SK-N-SH treated with all-trans-retinoic acid at 6 μM for 48 hours (cell line): ENCODE data around the gene ATP5F1B.

Source experiments
- ATAC-seq: fragments of 200-7000 bp; cut with Tn5 transposase; 3 replicates; pipeline ENCODE4 v1.9.1; 2020; ENCODE audit warnings: mild to moderate bottlenecking, moderate library complexity
- ARNTL ChIP-seq: fragments of 450-650 bp; formaldehyde crosslinking; IDR thresholded peaks from 2 replicates; pipeline ENCODE4 v1.5.0; 2020; ENCODE audit warnings: low read depth, mild to moderate bottlenecking, moderate library complexity, borderline replicate concordance
- BACH2 ChIP-seq: fragments of 250-450 bp; sonication (Bioruptor Pico); IDR thresholded peaks from 2 replicates; pipeline ENCODE4 v1.9.0; 2021; ENCODE audit warnings: mild to moderate bottlenecking, borderline replicate concordance
- CSDC2 ChIP-seq: fragments of 250-450 bp; sonication (Bioruptor Pico); IDR thresholded peaks from 2 replicates; pipeline ENCODE4 v1.5.0; 2020; ENCODE audit warnings: mild to moderate bottlenecking, moderate library complexity
- ESRRG ChIP-seq: fragments of 250-450 bp; sonication (Bioruptor Pico); IDR thresholded peaks from 2 replicates; pipeline ENCODE4 v1.6.1; 2021; ENCODE audit warnings: mild to moderate bottlenecking
- GLIS3 ChIP-seq: fragments of 250-450 bp; sonication (Bioruptor Pico); IDR thresholded peaks from 2 replicates; pipeline ENCODE4 v1.5.0; 2020; ENCODE audit warnings: mild to moderate bottlenecking, moderate library complexity
- ISL1 ChIP-seq: fragments of 250-450 bp; sonication (Bioruptor Pico); IDR thresholded peaks from 2 replicates; pipeline ENCODE4 v2.1.2; 2022; ENCODE audit warnings: mild to moderate bottlenecking, moderate library complexity
- OSR1 ChIP-seq: fragments of 250-450 bp; sonication (Bioruptor Pico); IDR thresholded peaks from 2 replicates; pipeline ENCODE4 v1.8.0; 2022; ENCODE audit warnings: moderate library complexity, mild to moderate bottlenecking, inconsistent platforms
- PPARA ChIP-seq: fragments of 250-450 bp; sonication (Bioruptor Pico); IDR thresholded peaks from 2 replicates; pipeline ENCODE4 v1.5.0; 2020; ENCODE audit warnings: mild to moderate bottlenecking, borderline replicate concordance
- RARB ChIP-seq: fragments of 250-450 bp; sonication (Bioruptor Pico); IDR thresholded peaks from 2 replicates; pipeline ENCODE4 v1.8.0; 2021; ENCODE audit warnings: mild to moderate bottlenecking, moderate library complexity
- SNAI2 ChIP-seq: fragments of 250-450 bp; sonication (Bioruptor Pico); IDR thresholded peaks from 2 replicates; pipeline ENCODE4 v1.5.0; 2020; ENCODE audit warnings: mild to moderate bottlenecking, moderate library complexity
- TCF4 ChIP-seq: fragments of 250-450 bp; sonication (Bioruptor Pico); IDR thresholded peaks from 2 replicates; pipeline ENCODE4 v1.8.0; 2021; ENCODE audit warnings: mild to moderate bottlenecking, moderate library complexity, borderline replicate concordance
- TOX ChIP-seq: fragments of 250-450 bp; sonication (Bioruptor Pico); IDR thresholded peaks from 2 replicates; pipeline ENCODE4 v1.8.0; 2021; ENCODE audit warnings: mild to moderate bottlenecking, moderate library complexity, borderline replicate concordance
- ZFP3 ChIP-seq: fragments of 250-450 bp; sonication (Bioruptor Pico); IDR thresholded peaks from 2 replicates; pipeline ENCODE4 v1.5.0; 2020; ENCODE audit warnings: mild to moderate bottlenecking, moderate library complexity
- ZFP30 ChIP-seq: fragments of 450-650 bp; formaldehyde crosslinking; IDR thresholded peaks from 2 replicates; pipeline ENCODE4 v1.5.0; 2022; ENCODE audit warnings: mild to moderate bottlenecking, moderate library complexity
- ZNF565 ChIP-seq: fragments of 450-650 bp; formaldehyde crosslinking; conservative IDR thresholded peaks from 2 replicates; pipeline ENCODE4 v1.5.0; 2020; ENCODE audit warnings: low read depth, mild to moderate bottlenecking, moderate library complexity
- ZNF70 ChIP-seq: fragments of 450-650 bp; formaldehyde crosslinking; IDR thresholded peaks from 2 replicates; pipeline ENCODE4 v1.5.0; 2020; ENCODE audit warnings: mild to moderate bottlenecking, moderate library complexity
- ZNF8 ChIP-seq: fragments of 450-650 bp; formaldehyde crosslinking; IDR thresholded peaks from 2 replicates; pipeline ENCODE4 v1.5.0; 2020; ENCODE audit warnings: mild to moderate bottlenecking, moderate library complexity
- TF ChIP-seq, protein P1 (sequence below): fragments of 250-450 bp; sonication (Bioruptor Pico); IDR thresholded peaks from 2 replicates; pipeline ENCODE4 v1.5.0; 2020; ENCODE audit warnings: mild to moderate bottlenecking, moderate library complexity
- TF ChIP-seq, protein P2 (sequence below): fragments of 250-450 bp; sonication (Bioruptor Pico); IDR thresholded peaks from 2 replicates; pipeline ENCODE4 v1.8.0; 2020; ENCODE audit warnings: mild to moderate bottlenecking, moderate library complexity, borderline replicate concordance
- TF ChIP-seq, protein P3 (sequence below): fragments of 250-450 bp; sonication (Bioruptor Pico); IDR thresholded peaks from 2 replicates; pipeline ENCODE4 v1.5.1; 2021; ENCODE audit warnings: mild to moderate bottlenecking, moderate library complexity
- TF ChIP-seq, protein P4 (sequence below): fragments of 250-450 bp; sonication (Bioruptor Pico); IDR thresholded peaks from 2 replicates; pipeline ENCODE4 v1.5.1; 2020; ENCODE audit warnings: low read depth, mild to moderate bottlenecking, moderate library complexity

ATP5F1B gene

DNA sequence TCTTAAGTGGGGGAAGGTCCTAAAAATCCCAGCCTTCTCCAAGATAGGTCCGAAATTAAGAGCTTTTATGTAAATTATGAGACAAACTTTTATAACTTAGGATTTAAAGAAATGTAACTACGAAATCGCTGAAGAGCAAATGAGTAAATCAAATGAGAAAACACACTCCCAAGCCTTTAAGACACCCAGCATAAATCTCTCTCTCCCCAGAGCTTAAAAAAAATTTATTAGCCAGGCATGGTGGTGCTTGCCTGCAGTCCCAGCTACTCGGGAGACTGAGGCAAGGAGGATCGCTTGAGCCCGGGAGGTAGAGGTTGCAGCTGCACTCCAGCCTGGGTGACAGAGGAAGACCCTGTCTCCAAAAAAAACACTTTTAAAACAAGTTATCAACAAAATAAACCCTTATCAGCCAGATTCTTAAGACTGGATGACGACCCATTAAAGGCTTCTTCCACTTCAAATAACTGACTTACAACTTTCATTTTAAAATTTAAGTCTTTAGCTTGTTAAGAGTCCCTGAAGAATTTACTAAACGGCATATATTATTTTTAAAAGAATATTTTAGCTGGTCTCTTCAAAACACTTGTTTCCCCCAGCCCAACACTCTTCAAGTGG lies 39.1 kb upstream of the ATP5F1B start:
- ATAC-seq, result no peak
- TF ChIP-seq ZFP30 (CRISPR knock-in tag) (no peak), OSR1 (no peak), ARNTL (CRISPR knock-in tag) (no peak), ZNF8 (CRISPR knock-in tag) (no peak), CSDC2 (no peak), ESRRG (CRISPR knock-in tag) (no peak), BACH2 (CRISPR knock-in tag) (no peak)
- TF ChIP-seq, protein P1, sequence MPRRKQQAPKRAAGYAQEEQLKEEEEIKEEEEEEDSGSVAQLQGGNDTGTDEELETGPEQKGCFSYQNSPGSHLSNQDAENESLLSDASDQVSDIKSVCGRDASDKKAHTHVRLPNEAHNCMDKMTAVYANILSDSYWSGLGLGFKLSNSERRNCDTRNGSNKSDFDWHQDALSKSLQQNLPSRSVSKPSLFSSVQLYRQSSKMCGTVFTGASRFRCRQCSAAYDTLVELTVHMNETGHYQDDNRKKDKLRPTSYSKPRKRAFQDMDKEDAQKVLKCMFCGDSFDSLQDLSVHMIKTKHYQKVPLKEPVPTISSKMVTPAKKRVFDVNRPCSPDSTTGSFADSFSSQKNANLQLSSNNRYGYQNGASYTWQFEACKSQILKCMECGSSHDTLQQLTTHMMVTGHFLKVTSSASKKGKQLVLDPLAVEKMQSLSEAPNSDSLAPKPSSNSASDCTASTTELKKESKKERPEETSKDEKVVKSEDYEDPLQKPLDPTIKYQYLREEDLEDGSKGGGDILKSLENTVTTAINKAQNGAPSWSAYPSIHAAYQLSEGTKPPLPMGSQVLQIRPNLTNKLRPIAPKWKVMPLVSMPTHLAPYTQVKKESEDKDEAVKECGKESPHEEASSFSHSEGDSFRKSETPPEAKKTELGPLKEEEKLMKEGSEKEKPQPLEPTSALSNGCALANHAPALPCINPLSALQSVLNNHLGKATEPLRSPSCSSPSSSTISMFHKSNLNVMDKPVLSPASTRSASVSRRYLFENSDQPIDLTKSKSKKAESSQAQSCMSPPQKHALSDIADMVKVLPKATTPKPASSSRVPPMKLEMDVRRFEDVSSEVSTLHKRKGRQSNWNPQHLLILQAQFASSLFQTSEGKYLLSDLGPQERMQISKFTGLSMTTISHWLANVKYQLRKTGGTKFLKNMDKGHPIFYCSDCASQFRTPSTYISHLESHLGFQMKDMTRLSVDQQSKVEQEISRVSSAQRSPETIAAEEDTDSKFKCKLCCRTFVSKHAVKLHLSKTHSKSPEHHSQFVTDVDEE (CRISPR knock-in tag), result no peak
- TF ChIP-seq, protein P2, sequence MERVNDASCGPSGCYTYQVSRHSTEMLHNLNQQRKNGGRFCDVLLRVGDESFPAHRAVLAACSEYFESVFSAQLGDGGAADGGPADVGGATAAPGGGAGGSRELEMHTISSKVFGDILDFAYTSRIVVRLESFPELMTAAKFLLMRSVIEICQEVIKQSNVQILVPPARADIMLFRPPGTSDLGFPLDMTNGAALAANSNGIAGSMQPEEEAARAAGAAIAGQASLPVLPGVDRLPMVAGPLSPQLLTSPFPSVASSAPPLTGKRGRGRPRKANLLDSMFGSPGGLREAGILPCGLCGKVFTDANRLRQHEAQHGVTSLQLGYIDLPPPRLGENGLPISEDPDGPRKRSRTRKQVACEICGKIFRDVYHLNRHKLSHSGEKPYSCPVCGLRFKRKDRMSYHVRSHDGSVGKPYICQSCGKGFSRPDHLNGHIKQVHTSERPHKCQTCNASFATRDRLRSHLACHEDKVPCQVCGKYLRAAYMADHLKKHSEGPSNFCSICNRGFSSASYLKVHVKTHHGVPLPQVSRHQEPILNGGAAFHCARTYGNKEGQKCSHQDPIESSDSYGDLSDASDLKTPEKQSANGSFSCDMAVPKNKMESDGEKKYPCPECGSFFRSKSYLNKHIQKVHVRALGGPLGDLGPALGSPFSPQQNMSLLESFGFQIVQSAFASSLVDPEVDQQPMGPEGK (CRISPR knock-in tag), result no peak
- TF ChIP-seq, all 23 proteins: peak for 0

DNA sequence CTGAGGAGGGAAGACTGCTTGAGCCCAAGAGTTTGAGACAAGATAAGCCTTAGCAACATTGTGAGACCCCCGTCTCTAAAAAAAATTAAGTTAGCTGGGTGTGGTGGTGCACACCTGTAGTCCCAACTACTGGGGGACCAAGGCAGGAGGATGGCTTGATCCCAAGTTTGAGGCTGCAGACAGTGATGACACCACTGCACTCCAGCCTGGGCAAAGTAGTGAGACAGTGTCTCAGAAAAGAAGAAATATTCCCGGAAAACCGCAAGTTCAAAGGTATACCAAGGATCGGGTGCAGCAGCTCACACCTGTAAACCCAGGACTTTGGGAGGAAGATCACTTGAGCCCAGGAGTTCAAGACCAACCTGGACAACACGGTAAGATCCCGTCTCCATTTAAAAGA lies 36.5 kb upstream of the ATP5F1B start:
- no peak for ATAC-seq
- TF ChIP-seq TCF4 (CRISPR knock-in tag), result no peak
- no peak for TF ChIP-seq ZNF565 (CRISPR knock-in tag)
- no peak for TF ChIP-seq ZNF8 (CRISPR knock-in tag)
- no peak for TF ChIP-seq ZFP3 (CRISPR knock-in tag)
- TF ChIP-seq ESRRG (CRISPR knock-in tag), result no peak
- TF ChIP-seq, protein P3, sequence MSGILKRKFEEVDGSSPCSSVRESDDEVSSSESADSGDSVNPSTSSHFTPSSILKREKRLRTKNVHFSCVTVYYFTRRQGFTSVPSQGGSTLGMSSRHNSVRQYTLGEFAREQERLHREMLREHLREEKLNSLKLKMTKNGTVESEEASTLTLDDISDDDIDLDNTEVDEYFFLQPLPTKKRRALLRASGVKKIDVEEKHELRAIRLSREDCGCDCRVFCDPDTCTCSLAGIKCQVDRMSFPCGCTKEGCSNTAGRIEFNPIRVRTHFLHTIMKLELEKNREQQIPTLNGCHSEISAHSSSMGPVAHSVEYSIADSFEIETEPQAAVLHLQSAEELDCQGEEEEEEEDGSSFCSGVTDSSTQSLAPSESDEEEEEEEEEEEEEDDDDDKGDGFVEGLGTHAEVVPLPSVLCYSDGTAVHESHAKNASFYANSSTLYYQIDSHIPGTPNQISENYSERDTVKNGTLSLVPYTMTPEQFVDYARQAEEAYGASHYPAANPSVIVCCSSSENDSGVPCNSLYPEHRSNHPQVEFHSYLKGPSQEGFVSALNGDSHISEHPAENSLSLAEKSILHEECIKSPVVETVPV, result no peak
- TF ChIP-seq RARB (CRISPR knock-in tag), result no peak
- TF ChIP-seq ISL1, result no peak
- TF ChIP-seq ZNF70 (CRISPR knock-in tag), result no peak
- TF ChIP-seq PPARA (CRISPR knock-in tag), result no peak
- no peak for TF ChIP-seq SNAI2 (CRISPR knock-in tag)
- no peak for TF ChIP-seq TOX (CRISPR knock-in tag)
- TF ChIP-seq, protein P2 (CRISPR knock-in tag), result no peak

DNA sequence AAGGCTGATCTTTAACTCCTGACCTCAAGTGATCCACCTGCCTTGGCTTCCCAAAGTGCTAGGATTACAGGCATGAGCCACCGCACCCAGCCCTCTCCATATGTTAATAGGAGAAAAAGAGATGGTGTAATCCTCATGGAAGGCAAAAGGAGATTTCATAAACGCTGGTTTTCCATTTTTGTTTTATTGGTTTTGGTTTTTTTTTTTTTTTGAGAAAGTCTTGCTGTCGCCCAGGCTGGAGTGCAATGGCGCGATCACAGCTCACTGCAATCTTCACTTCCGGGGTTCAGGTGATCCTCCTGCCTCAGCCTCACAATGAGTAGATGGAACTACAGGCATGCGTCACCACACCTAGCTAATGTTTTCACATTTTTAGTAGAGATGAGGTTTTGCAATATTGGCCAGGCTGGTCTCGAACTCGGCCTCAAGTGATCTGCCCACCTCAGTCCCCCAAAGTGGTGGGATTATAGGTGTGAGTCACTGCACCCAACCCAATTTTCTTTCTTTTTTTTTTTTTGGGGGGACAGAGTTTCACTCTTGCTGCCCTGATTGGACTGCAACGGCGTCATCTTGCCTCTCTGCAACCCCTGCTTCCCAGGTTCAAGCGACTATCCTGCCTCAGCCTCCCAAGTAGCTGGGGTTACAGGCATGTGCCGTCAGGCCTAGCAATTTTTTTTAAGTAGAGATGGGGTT lies 34.2 kb upstream of the ATP5F1B start:
- TF ChIP-seq GLIS3 (CRISPR knock-in tag) (no peak), TCF4 (CRISPR knock-in tag) (no peak), SNAI2 (CRISPR knock-in tag) (no peak), ZFP3 (CRISPR knock-in tag) (no peak), TOX (CRISPR knock-in tag) (no peak), ARNTL (CRISPR knock-in tag) (no peak), ISL1 (no peak), ZNF8 (CRISPR knock-in tag) (no peak), PPARA (CRISPR knock-in tag) (no peak), CSDC2 (no peak), ZNF565 (CRISPR knock-in tag) (no peak), BACH2 (CRISPR knock-in tag) (no peak)
- TF ChIP-seq, protein P4, sequence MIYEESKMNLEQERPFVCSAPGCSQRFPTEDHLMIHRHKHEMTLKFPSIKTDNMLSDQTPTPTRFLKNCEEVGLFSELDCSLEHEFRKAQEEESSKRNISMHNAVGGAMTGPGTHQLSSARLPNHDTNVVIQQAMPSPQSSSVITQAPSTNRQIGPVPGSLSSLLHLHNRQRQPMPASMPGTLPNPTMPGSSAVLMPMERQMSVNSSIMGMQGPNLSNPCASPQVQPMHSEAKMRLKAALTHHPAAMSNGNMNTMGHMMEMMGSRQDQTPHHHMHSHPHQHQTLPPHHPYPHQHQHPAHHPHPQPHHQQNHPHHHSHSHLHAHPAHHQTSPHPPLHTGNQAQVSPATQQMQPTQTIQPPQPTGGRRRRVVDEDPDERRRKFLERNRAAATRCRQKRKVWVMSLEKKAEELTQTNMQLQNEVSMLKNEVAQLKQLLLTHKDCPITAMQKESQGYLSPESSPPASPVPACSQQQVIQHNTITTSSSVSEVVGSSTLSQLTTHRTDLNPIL (CRISPR knock-in tag), result no peak
- TF ChIP-seq, protein P2 (CRISPR knock-in tag), result no peak
- ATAC-seq, result no peak
